GM12878 (cell line): ENCODE results near the gene TOMM22. TPM values are rescaled to one million over a fixed set of nuclear protein-coding genes. Genes with fewer than 3 reads are reported as not detected.

Source experiments
- ATAC-seq: fragments of 200-7000 bp; cut with Tn5 transposase; 3 replicates; pipeline ENCODE4 v1.9.1; 2020; ENCODE audit warnings: mild to moderate bottlenecking, moderate library complexity
- BruUV-seq: library from RNA; stranded (reverse); fragments of 400-500 nt; replicated peaks from 2 replicates; lab custom pipeline; 2021; lab: Mats Ljungman, UMichigan
- CTCF ChIA-PET: fragments of 300-600 bp; sonication (Branson Sonifier 250); formaldehyde crosslinking; extraction: SDS; loops from one replicate; lab custom pipeline; 2021; ENCODE audit warnings: inconsistent platforms; lab: Yijun Ruan, JAX
- POLR2A ChIA-PET: fragments of 350-600 bp; formaldehyde crosslinking; extraction: SDS; loops from one replicate; lab custom pipeline; 2021; ENCODE audit warnings: inconsistent platforms; lab: Charles Lee
- RAD21 ChIA-PET: fragments of 300-600 bp; sonication (Branson Sonifier 250); formaldehyde crosslinking; loops from one replicate; lab custom pipeline; 2023; ENCODE audit warnings: antibody characterized with exemption; ENCODE audit not compliant: unreplicated experiment; lab: Charles Lee
- SMC1A ChIA-PET: fragments of 300-600 bp; sonication (Branson Sonifier 250); formaldehyde crosslinking; loops from one replicate; lab custom pipeline; 2023; ENCODE audit not compliant: unreplicated experiment, uncharacterized antibody; lab: Charles Lee
- DNase-seq: peaks from one replicate; pipeline ENCODE4 v3.0.0-alpha.2; 2011; ENCODE audit warnings: low read depth, low spot score
- FAIRE-seq: peaks from 3 replicates; lab custom pipeline; 2011; peaks lifted over from hg19 to GRCh38; lab: Jason Lieb, UNC
- H2AFZ ChIP-seq: 2 replicates; pipeline ENCODE4 v1.6.0; 2011; ENCODE audit warnings: low read depth, low read length, control low read depth; ENCODE audit not compliant: control insufficient read depth
- H3K27ac ChIP-seq: 2 replicates; pipeline ENCODE4 v1.5.1; 2011; ENCODE audit warnings: control low read depth; ENCODE audit not compliant: control insufficient read depth, insufficient read depth
- H3K27me3 ChIP-seq, 2 experiments: replicated peaks in 1 of 2; 2 replicates each; pipeline versions ENCODE4 v1.6.0 to v1.6.1; 2011; ENCODE audit warnings: low read length in 1 of 2; ENCODE audit not compliant: control insufficient read depth in 2 of 2, insufficient read depth in 2 of 2
- H3K36me3 ChIP-seq, 2 experiments: 2 replicates each; pipeline ENCODE4 v1.5.1; 2011; ENCODE audit warnings: low read length in 1 of 2; ENCODE audit not compliant: control insufficient read depth in 2 of 2, insufficient read depth in 2 of 2
- H3K4me1 ChIP-seq: 2 replicates; pipeline ENCODE4 v1.6.1; 2011; ENCODE audit warnings: mild to moderate bottlenecking, low read length, moderate library complexity, mixed read lengths; ENCODE audit not compliant: control insufficient read depth, insufficient read depth
- H3K4me2 ChIP-seq: 2 replicates; pipeline ENCODE4 v1.6.0; 2011; ENCODE audit warnings: control low read depth; ENCODE audit not compliant: control insufficient read depth, insufficient read depth
- H3K4me3 ChIP-seq: fragments of 200-600 bp; sonication (generic); 2 replicates; pipeline ENCODE4 v1.5.1; 2016
- H3K79me2 ChIP-seq: 2 replicates; pipeline ENCODE4 v1.6.0; 2011; ENCODE audit warnings: low read length; ENCODE audit not compliant: control insufficient read depth, insufficient read depth
- H3K9ac ChIP-seq: 2 replicates; pipeline ENCODE4 v1.8.0; 2011; ENCODE audit warnings: low read length, control low read depth, mixed read lengths; ENCODE audit not compliant: control insufficient read depth, insufficient read depth
- H3K9me3 ChIP-seq: replicated peaks from 3 replicates; pipeline ENCODE4 v1.5.1; 2011; ENCODE audit warnings: mild to moderate bottlenecking, low read length; ENCODE audit not compliant: control insufficient read depth, insufficient read depth
- H4K20me1 ChIP-seq: 2 replicates; pipeline ENCODE4 v1.6.0; 2011; ENCODE audit not compliant: control insufficient read depth, insufficient read depth
- DPF2 ChIP-seq: fragments of 450-650 bp; IDR thresholded peaks from 2 replicates; pipeline ENCODE4 v1.6.1; 2017; ENCODE audit warnings: mild to moderate bottlenecking
- EGR1 ChIP-seq, 2 experiments: IDR thresholded peaks; 1 replicate in 1 of 2; 2 replicates in 1 of 2; pipeline ENCODE4 v1.6.1; 2011 to 2012; ENCODE audit warnings: low read depth in 2 of 2, low read length in 2 of 2, borderline replicate concordance in 1 of 2, mild to moderate bottlenecking in 1 of 2, moderate library complexity in 1 of 2
- USF1 ChIP-seq: IDR thresholded peaks from 2 replicates; pipeline ENCODE4 v1.6.1; 2011; ENCODE audit warnings: borderline replicate concordance, low read depth, mild to moderate bottlenecking, moderate library complexity, mixed read lengths, low read length; ENCODE audit not compliant: insufficient read depth; ENCODE audit errors: extremely low read length
- WGBS: methylation state at CpG from one replicate; pipeline ENCODE4 v1.1.6; 2016; ENCODE audit warnings: low lambda C conversion rate; ENCODE audit not compliant: insufficient replicate concordance, insufficient coverage; ENCODE audit errors: missing lambda C conversion rate; 5-methylcytosine and 5-hydroxymethylcytosine counted together
- in situ Hi-C: fragments of 300-500 bp; cut with MboI; formaldehyde crosslinking; loops from 9 replicates; pipeline ENCODE4 v1.14.3; 2018; ENCODE audit warnings: mixed read lengths
- intact Hi-C: fragments of 100-400 bp; cut with micrococcal nuclease; formaldehyde crosslinking; loops from one replicate; pipeline ENCODE4 v1.14.2; 2022; ENCODE audit not compliant: unreplicated experiment
- polyA plus RNA-seq, 11 experiments: library from polyadenylated mRNA; depleted of rRNA in 4 of 11; unstranded in 6 of 11; stranded (reverse) in 5 of 11; fragments of >200 nt; fragmentation: Nextera tagmentation in 4 of 11; fragmentation: Illumina TruSeq in 1 of 11; extraction: Ambion mirVana in 4 of 11; extraction: Trizol in 1 of 11; gene quantifications; 1 replicate in 1 of 11; 2 replicates in 10 of 11; pipeline versions ENCODE4 v1.2.1 to v1.2.3, GENCODE V29; 2011 to 2016; ENCODE audit warnings: inconsistent platforms in 2 of 11, missing spikeins in 2 of 11, low read depth in 1 of 11
- total RNA-seq, 4 experiments: library from RNA; depleted of rRNA in 3 of 4; stranded (reverse); fragments of >200 nt in 3 of 4; fragmentation: Illumina TruSeq in 1 of 4; extraction: Trizol in 1 of 4; gene quantifications; 2 replicates each; pipeline versions ENCODE4 v1.2.1 to v1.2.3, GENCODE V29; 2013 to 2021

TOMM22 gene
- total and polyA plus RNA-seq, 10 of the 15 experiments (the other 5 are each of a cell fraction or from before 2014, with no cell fraction given), result 37.6 to 197 (median 94.9) TPM

- ChIA-PET RAD21 (interaction anchor here (1.0 to 4.1 kb wide), 4 partner anchors 11 to 51 kb away, joined by 3 to 30 read pairs (median 4); partner anchors contain the start of gene TOMM22), SMC1A (interaction anchor here (0.7 to 5.5 kb wide), 9 partner anchors 12 to 658 kb away, joined by 3 to 54 read pairs (median 4); partner anchors contain the start of gene TOMM22), CTCF (interaction anchor here (0.6 to 3.1 kb wide), 7 partner anchors 9 to 55 kb away, joined by 4 to 17 read pairs (median 9); partner anchors contain the start of gene TOMM22), POLR2A (interaction anchor here (0.6 to 3.3 kb wide), 6 partner anchors 10 to 1171 kb away, joined by 3 to 39 read pairs (median 10); partner anchors contain the start of gene TOMM22)
- H3K27me3 ChIP-seq, result no peaks in the 10 kb centered on the region
- peak overlapping the region; percentile 95 for H3K4me3 ChIP-seq
- peaks cover 70% of the 10 kb centered on the region for H3K79me2 ChIP-seq
- peaks cover 15% of the 10 kb centered on the region for H4K20me1 ChIP-seq
- intact Hi-C loops (loop anchor here (10.0 kb wide), 1 partner anchor 203 kb away; the partner anchor contains the start of gene DDX17), in situ Hi-C loops (no loop called here)
- TF ChIP-seq DPF2, result no peak
- no peak for TF ChIP-seq USF1
- TF ChIP-seq EGR1 (IDR thresholded peaks at IDR 0.05; ENCODE audit: borderline replicate concordance in 1 of 2, low read depth in 2 of 2, low read length in 2 of 2), result no peak
- WGBS, result 78% methylated on average over 3 of the region's 3 CpGs
- no peak overlapping the region for H2AFZ ChIP-seq
- DNase-seq (no peak), ATAC-seq (no peak), FAIRE-seq (no peak)
- H3K4me1 ChIP-seq, result peaks cover 21% of the 10 kb centered on the region
- peaks cover 0 to 10% of the 10 kb centered on the region in 2 experiments; a peak in 3 of 4 replicates for H3K36me3 ChIP-seq
- peak overlapping the region; percentile 60 for H3K4me2 ChIP-seq
- H3K9ac ChIP-seq, result no peak overlapping the region
- H3K9me3 ChIP-seq, result no peaks in the 10 kb centered on the region
- BruUV-seq, result no TSS peak
- H3K27ac ChIP-seq, result no peak overlapping the region
Observed at GRCh38 chr22:38707984-38708383, 26.2 kb downstream of the TOMM22 start.
